ENCODE data around the gene MAPK9.

MAPK9 gene

DNA sequence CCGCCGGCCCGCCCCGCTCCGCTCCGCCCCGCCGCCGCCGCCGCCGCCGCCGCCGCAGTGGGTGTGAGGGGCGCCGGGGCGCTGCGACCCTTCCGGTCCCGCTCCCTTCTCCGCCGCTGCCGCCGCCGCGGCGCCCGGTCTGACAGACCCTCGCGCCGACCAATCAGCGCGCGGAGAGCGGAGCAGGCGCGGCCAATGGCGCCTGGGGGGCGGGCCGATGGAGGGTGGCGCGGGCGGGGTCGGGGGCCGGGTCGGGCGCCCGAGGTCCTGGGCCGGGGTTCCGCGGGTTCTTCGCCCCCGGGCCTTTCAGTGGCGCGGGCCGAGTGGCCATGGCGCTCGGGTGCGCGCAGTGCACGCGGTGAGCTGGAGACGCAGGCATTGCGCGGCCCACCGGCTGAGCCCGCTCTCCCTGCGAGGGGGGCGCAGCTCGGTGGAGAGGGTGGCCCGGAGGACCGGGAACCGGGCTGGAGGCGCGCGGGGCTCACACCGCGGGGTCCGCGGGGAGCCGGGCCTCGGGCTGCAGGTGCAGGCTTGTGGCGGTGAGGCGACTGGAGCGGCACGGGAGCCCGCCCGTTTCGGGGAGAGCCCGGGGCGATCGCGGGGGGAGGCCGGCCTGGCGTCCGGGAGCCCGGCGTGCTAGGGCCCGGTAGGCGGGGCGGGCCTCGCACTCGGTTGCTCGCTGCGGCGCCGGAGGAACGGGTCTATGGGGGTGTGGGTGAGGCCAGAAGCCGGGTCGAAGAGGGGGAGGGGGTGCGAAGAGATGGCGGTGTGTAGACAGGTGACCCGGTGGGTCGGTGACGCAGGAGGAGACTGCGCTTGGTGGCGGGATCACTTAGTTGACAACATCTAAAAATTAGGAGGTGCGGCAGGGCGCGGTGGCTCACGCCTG is at the start of gene MAPK9:
Gene MAPK9 (minus strand): TSS at position 141 of the 889 bp plus-strand sequence. CDS start 11,522 bp downstream, outside the sequence.
- DNase-seq = peak; percentile 41 to 78

DNA sequence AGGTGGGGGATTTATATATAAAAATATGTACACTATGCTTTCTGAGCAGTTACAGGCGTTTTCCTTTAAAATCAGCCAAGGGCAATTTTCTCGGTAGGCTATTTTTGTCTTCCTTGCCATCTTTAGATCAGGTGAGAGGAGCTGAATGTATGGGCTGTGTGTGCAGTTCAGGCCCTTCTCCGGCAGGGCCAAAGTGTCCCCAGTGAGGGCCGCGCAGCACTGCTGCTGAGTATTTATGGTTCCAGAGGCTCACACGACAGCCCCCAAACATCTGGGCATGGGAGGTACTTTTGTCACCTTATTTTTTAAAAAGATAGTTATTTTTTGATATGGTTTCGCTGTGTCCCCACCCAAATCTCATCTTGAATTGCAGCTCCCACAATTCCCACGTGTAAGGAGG is 49.7 kb upstream of the MAPK9 start:
- DNase-seq = no peak

DNA sequence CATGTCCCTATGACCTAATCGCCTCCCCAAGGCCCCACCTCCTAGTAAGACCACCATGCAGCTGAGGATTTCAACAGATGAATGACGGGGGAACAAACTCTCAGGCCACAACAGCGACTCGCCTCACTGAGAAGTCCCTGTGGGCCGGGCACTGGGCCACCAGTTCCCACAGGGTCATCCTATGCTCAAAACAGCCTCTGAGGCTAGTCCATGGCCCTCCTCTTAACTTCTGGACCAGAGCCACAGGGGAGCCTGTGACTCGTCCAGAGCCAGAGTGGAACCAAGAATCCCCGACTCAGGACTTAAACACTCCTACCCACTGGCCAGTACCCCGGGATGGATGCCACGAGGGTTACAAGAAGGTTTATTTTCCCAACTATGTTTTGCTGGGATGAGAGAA is 49.0 kb upstream of the MAPK9 start:
- no peak for DNase-seq

DNA sequence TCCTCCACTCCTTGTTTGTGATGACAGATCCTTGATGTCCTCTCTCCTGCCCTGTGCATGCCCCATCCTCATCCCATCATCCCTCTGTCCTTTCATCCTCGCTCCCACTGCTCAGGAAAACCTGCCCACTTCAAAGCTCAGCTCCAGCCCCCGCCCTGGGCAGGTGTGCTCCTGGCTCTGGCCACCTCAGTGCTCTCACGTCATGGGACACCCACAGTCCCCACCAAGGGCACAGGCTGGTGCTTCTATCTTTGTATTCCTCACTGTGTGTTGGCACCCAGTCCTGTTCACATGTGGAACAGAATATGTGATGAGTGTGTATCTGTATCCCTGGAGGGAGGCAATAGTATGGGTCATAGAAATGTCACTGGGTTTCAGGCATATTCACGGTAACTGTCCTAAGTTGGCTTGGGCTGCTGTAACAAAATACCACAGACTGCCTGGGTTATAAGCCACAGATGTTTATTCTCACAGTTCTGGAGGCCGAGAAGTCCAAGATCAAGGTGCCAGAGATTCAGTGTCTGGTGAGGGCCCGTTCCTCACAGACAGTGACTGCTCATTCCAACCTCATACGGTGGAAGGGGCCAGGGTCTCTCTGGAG is 47.8 kb upstream of the MAPK9 start:
- no peak for DNase-seq

DNA sequence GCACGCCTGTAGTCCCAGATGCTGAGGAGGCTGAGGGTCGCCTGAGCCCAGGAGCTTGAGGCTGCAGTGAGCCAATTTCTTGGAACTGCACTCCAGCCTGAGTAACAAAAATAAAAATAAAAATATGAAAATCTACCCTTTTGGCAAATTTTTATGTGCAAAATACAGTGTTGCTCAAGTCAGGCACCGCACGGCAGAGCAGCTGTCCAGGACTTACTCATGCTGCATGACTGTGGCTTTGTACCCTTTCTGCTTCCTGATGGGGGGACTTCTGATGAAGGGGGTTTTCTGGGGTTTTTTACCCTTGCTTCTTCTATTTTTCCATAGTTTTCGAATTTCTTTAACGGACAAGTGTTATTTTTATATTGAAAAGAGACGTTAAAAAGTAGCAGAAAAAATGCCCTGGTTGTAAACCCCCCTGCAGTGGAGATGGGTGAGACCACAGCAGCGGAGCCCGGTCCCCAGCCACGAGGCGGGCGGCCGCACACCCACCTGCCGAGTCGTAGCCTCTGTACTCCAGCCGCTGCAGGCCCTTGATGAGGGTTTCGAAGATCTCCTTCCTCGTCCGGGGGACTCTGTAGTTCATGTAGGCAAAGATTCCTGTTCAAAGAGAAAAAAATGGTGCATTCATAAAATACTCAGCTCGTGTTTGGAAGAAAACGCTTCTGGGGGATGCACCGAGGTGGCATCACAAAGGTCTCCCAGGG is 46.3 kb upstream of the MAPK9 start:
- DNase-seq = no peak

DNA sequence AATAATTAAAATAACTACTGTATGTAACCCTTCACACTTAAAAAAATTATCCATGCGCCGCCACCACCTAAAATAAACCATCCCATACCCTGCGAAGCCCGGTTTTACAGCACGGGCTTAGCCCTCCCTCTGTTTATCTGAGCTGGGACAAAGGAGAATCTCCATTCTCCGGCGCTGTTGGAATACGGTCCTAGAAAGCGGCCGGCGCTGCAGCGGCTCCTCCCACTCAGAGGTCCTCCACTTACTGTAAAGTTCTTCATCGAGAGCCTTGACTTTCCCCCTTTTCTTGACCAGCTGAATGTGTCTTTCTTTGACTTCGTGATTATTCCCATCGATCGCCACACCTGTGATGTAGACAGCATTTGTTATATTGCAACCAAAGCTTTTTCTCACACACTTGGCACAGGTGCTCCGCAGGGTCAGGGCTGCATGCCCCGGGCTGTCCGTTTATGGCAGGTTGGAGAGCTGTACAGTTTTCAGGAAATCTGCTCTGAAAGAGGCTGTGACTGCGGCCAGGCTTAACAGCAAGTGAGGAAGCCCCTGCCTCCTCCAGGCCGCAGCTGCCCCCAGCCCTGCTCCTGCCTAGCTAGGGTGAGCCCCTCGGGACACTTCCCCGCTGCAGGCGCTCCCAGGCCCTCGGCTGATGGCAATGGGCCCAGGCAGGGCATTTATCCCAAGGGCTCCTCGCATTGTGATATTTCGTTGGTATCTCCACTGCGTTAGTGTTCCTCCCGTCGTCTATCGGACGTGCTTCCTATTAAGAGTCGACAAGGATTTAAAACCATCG is 44.5 kb upstream of the MAPK9 start:
- DNase-seq = no peak

DNA sequence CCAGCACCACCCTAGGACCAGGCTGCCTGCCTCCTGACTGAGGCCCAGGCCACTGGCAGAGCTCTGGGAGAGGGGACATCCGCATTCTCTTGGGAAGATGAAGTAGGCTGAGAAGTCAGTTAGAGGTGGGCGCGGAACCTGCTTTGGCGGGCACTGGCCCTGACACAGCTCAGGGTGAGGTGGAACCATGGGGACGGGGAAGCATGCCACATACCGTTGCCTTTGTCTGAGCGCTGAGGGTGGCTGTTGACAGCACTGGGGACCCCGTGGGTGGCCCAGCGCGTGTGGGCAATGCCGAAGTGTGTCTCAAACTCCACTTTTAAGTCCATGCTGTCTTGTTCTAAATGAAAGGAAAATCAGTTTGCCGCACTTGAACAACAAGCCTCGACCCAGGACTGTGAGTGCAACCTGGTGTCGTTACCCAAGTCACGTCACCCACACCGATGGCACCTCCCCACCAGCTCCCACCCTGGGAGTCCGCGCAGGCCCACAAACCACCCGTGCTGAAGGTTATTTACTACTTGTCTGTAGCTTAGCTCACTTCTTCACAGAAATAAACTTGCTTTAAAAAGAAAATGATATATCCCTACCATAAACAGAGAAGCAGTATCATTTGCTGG is 43.8 kb upstream of the MAPK9 start:
- no peak for DNase-seq

GRCh38 chr5:180334751-180335613 is 43.1 kb upstream of the MAPK9 start:
- no peak for DNase-seq

DNA sequence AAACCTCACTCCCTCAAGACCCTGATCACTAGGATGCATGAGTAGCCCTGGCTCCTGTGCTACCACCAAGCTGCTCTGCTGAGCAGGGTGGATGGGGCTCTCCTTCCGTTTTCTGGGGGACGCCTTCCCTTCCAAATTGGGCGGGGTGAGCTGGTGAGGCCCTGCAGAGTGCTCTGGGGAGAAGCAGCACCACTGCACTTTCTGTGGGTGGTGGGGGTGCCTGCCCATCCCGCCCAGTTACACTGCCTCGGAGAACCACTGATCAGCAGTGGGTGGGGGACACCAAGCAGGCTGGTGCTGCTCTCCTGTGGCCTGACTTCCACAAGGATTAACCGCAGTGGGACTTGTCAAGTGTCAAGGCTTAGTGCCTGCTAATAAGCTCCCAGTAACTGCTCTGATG is 42.3 kb upstream of the MAPK9 start:
- no peak for DNase-seq

GRCh38 chr5:180333661-180334060 is 41.8 kb upstream of the MAPK9 start:
- DNase-seq = no peak

DNA sequence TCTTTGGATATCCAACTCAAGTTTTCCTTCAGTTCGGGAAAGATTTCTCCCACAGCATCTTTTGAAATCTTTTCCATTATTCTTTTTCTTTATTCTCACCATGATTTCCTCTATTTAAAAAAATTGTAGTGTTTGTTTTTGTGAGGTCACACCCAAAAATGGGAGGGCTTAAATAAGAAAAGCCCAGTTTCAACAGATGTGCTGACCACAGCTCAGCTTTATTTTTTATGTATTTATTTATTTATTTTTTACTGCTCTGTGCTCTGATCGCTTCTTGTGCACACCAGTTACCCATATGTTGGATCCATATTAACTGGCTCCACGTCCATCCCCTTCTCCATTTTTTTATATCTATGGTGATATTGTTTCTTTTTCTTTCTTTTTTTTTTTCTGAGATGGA is 41.0 kb upstream of the MAPK9 start:
- no peak for DNase-seq

DNA sequence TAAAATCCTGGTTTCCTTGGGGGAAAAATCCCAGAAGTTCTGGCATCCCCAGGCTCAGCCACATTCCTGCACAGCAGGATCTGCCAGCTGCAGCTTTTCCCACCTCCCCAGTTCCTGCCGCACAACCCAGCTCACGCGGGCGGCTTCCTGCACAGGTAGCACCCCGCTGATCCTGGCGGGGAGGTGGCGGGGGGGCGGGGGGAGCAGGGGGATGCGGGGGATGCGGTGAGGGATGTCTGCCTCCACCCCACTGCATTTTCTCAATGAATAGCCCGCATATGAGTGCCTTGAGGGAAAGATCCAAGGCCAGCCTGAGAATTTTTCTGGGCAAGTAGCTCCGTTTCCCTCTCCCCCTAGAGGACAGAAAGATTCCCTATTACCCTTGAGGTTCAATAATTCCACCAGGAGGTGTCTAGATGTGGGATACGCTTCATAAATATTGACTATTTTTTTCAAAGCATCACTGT is 40.2 kb upstream of the MAPK9 start:
- DNase-seq = no peak

GRCh38 chr5:180331647-180331950 is 39.7 kb upstream of the MAPK9 start:
- no peak for DNase-seq

GRCh38 chr5:180330810-180331646 is 39.1 kb upstream of the MAPK9 start:
- DNase-seq = no peak

DNA sequence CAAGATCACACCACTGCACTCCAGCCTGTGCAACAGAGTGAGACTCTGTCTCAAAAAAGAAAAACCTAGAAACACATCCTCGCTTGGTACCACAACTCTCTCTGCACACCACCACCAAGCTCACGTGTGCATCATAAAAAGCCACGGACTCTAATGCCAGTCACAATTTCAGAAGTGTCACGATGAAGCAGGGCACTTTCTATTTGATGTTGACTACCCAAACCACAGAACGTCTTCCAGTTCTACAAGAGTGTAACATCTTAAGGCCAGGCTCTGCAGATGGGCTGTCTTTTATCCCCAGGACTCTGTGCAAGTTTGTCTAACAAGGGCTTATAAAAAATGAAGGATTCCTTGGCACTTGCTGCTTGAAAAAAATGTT is 38.4 kb upstream of the MAPK9 start:
- DNase-seq = no peak

- DNase-seq = no peak
Observed at GRCh38 chr5:180329606-180330269, 37.9 kb upstream of the MAPK9 start.

GRCh38 chr5:180329138-180329435 is 37.2 kb upstream of the MAPK9 start:
- no peak for DNase-seq

DNA sequence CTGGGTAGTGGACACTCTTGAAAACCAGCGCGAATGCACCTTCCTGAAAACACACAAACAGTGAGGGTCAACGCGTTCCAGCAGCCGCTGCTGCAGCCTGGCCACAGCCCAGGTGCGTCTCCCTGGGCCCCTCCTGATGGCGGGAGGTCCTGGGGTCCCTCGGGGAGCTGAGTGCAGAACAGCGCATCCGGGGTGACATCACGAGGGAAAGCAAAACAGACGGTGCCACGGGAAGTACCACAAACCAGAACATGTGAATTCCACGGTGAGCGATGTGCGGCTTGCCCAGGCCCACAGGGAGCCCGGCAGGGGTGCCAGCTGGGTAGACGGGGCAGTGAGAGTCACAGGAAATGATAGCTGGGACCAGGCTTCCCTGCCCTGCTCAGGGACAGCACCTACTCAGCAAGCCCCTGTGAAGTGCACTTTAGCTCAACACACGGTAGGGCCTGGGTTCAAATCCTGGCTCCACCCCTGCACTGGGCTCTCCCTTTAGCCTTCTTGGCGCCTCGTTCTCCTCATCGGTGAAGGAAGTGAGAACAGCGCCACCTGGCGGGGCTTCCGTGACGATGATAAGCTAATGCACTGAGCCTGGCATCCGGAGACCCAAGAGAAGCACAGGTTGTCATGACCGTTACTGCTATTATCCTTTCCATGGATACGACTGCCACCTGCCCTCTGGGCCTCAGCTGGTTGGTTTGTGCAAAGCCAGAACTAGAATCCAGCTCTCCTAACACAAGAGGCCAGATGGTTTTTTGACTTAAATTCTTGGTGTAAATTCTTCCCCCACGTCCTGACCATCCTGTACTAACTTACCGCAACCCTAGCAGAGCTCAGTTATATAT is 36.6 kb upstream of the MAPK9 start:
- peak; percentile 39 to 48 for DNase-seq

DNA sequence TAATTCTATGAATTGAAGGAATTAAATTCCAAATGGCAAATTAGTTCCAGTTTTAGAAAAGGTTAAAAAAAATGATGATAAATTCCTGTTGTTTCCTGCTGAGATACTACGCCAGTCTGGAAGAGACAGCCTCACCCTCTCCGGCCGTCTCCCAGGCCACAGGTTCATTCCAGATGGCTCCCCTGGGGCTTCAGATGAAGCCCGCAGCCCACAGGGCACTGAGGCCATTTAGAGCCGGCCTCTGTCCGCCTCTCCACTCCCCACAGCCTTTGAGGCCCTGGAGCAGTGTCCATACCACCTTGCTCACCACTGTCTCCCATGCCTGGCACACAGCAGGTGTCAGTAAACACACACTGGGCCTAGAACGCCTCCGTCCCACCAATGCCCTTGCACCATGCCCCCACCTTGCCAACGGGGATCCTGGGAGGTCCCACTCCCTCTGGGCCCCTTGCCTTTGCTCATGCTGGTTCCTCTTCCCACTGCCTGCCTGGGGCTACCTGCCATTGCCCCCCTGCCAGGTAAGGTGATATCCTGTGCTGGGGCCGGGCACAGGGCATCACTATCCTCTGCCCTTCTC is 35.2 kb upstream of the MAPK9 start:
- DNase-seq = no peak

Data from bone marrow (tissue), 2 donors.